Activated CD4-positive, alpha-beta T cell treated with anti-CD3 and anti-CD28 coated beads for 36 hours (primary cell): ENCODE data around the gene PRKN. TPM values are rescaled to one million over a fixed set of nuclear protein-coding genes. Genes with fewer than 3 reads are reported as not detected.
"Not testable (repeated sequence)": the region's sequence is repeated elsewhere in the genome, so short reads cannot be mapped to it uniquely, and the experiment has no call there.

ENCODE experiments used
- ATAC-seq: fragments of 200-7000 bp; cut with Tn5 transposase; one replicate; pipeline ENCODE4 v1.10.0; 2021; ENCODE audit warnings: mild to moderate bottlenecking, moderate library complexity
- CTCF ChIA-PET: fragments of 350-600 bp; sonication (Branson Sonifier 250); formaldehyde crosslinking; loops from one replicate; lab custom pipeline; 2021; ENCODE audit warnings: antibody characterized with exemption; lab: Charles Lee
- POLR2A ChIA-PET: fragments of 350-600 bp; sonication (Branson Sonifier 250); formaldehyde crosslinking; loops from one replicate; lab custom pipeline; 2021; ENCODE audit warnings: antibody characterized with exemption, inconsistent platforms; lab: Charles Lee
- DNase-seq: peaks from one replicate; pipeline ENCODE4 v3.0.0-alpha.2; 2020
- H3K27ac Mint-ChIP-seq: one replicate; pipeline ENCODE4 v1.8.0; 2021; ENCODE audit warnings: mixed read lengths
- H3K27me3 Mint-ChIP-seq: one replicate; pipeline ENCODE4 v1.8.0; 2021; ENCODE audit warnings: mixed read lengths
- H3K36me3 Mint-ChIP-seq: one replicate; pipeline ENCODE4 v1.8.0; 2021; ENCODE audit warnings: low read depth, mixed read lengths
- H3K4me1 Mint-ChIP-seq: one replicate; pipeline ENCODE4 v1.8.0; 2021; ENCODE audit warnings: mixed read lengths
- H3K4me3 Mint-ChIP-seq: one replicate; pipeline ENCODE4 v1.8.0; 2021; ENCODE audit warnings: mild to moderate bottlenecking, moderate library complexity, mixed read lengths
- H3K9me3 Mint-ChIP-seq: one replicate; pipeline ENCODE4 v1.8.0; 2021; ENCODE audit warnings: low read depth, mixed read lengths
- intact Hi-C, 2 experiments: fragments of 100-400 bp; cut with DNase I in 1 of 2; cut with micrococcal nuclease in 1 of 2; formaldehyde crosslinking; loops; one replicate each; pipeline versions ENCODE4 v1.14.2 to v1.15.1; 2022 to 2024; cut with DNase I, micrococcal nuclease
- total RNA-seq, 2 experiments: library from RNA; stranded (reverse); gene quantifications; one replicate each; pipeline ENCODE4 v1.2.3, GENCODE V29; 2021

The PRKN gene
- total RNA-seq, 2 experiments from 2014 or later: 0.56 to 0.87 TPM

DNA sequence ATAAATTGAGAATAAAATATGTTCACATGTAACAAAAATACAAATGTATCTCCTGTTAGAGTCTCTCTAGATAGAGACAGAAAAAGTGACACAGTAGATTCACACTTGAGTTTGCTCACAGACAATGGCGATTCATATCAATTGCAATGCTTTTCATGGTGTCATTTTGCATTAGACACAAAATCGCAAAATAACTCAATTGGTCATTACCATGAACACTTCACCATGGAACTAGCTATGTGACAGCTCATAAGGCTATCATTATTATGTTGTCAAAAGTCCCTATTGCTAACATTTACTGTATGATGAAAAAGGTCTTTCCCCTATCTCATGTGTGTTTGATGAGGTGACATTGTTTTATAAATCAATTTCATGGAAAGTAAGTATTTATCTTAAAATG, 1204.2 kb downstream of the PRKN start:
- POLR2A ChIA-PET: no interaction called here
- no peaks in the 10 kb centered on the region for H3K4me1 Mint-ChIP-seq
- CTCF ChIA-PET: no interaction called here
- no peak for DNase-seq
- H3K27me3 Mint-ChIP-seq: no peaks in the 10 kb centered on the region
- H3K9me3 Mint-ChIP-seq: peaks cover 2% of the 10 kb centered on the region
- no peak overlapping the region for H3K4me3 Mint-ChIP-seq
- intact Hi-C loops: no loop called here
- ATAC-seq: no peak
- H3K36me3 Mint-ChIP-seq: no peaks in the 10 kb centered on the region
- no peak overlapping the region for H3K27ac Mint-ChIP-seq

DNA sequence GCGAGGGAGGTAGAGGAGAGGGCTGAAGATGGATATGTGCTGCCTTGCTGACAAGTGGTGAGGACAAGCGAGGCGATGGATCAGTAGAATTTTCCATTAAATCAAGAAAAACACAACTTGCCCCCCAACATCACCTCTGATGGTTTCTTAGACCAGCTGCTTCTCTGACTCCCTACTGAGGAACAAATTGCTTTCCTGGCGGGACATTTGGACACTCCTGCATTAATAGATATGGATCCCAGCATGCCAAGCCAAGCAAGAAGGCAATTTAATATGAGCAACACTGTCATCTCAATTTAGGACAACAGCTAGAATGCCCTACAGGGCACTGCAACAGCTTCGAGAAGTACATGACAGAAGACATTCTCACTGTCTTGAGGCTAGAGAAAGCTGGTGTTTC, 1205.3 kb downstream of the PRKN start:
- DNase-seq (no peak), ATAC-seq (no peak)
- intact Hi-C loops: no loop called here
- Mint-ChIP-seq H3K36me3 (no peaks in the 10 kb centered on the region), H3K27ac (no peak overlapping the region), H3K27me3 (no peaks in the 10 kb centered on the region), H3K4me1 (no peaks in the 10 kb centered on the region), H3K9me3 (peaks cover 2% of the 10 kb centered on the region), H3K4me3 (no peak overlapping the region)
- POLR2A ChIA-PET: no interaction called here
- CTCF ChIA-PET: no interaction called here

GRCh38 chr6:161511447-161512095, 1216.0 kb downstream of the PRKN start:
- H3K36me3 Mint-ChIP-seq: no peaks in the 10 kb centered on the region
- peaks cover 3% of the 10 kb centered on the region for H3K9me3 Mint-ChIP-seq
- H3K4me3 Mint-ChIP-seq: no peak overlapping the region
- ChIA-PET POLR2A (interaction anchor here (0.6 kb wide), 1 partner anchor 117 kb away, joined by 3 read pairs; no protein-coding TSS in a partner anchor), CTCF (no interaction called here)
- no peaks in the 10 kb centered on the region for H3K4me1 Mint-ChIP-seq
- ATAC-seq (no peak), DNase-seq (no peak)
- intact Hi-C loops: no loop called here
- H3K27me3 Mint-ChIP-seq: no peaks in the 10 kb centered on the region
- no peak overlapping the region for H3K27ac Mint-ChIP-seq

- CTCF ChIA-PET: no interaction called here
- Mint-ChIP-seq H3K27ac (no peak overlapping the region), H3K9me3 (peaks cover 7% of the 10 kb centered on the region), H3K4me3 (no peak overlapping the region), H3K4me1 (no peaks in the 10 kb centered on the region), H3K27me3 (no peaks in the 10 kb centered on the region), H3K36me3 (no peaks in the 10 kb centered on the region)
- DNase-seq (no peak), ATAC-seq (no peak)
- intact Hi-C loops: no loop called here
- POLR2A ChIA-PET: no interaction called here
These were observed 1219.2 kb downstream of the PRKN start for GRCh38 chr6:161508341-161508740.

GRCh38 chr6:161507375-161507774, 1220.2 kb downstream of the PRKN start:
- POLR2A ChIA-PET: no interaction called here
- Mint-ChIP-seq H3K27ac (no peak overlapping the region), H3K9me3 (peaks cover 7% of the 10 kb centered on the region), H3K4me1 (no peaks in the 10 kb centered on the region), H3K4me3 (no peak overlapping the region), H3K27me3 (no peaks in the 10 kb centered on the region), H3K36me3 (no peaks in the 10 kb centered on the region)
- DNase-seq (no peak), ATAC-seq (no peak)
- CTCF ChIA-PET: no interaction called here
- intact Hi-C loops: no loop called here

DNA sequence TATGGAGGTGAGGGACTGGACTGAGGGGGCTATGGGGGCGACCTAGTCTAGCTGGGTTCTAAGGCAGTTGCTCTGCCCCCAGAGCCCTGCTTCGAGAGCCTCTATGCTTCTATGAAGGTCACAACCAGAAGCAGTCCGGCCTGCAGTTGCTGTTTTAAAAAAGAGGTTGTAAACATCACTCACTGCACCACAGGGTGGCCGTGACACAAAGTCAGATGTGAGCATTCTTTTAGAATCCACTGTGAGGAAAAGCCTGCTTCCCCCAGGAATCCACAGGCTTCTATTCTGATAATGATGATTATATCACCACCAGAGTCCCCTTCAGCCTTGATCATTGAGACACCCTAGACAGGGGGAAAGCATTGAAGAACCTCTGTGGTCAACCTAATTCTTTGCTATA, 1224.0 kb downstream of the PRKN start:
- H3K27ac Mint-ChIP-seq: no peak overlapping the region
- H3K9me3 Mint-ChIP-seq: peaks cover 6% of the 10 kb centered on the region
- H3K4me1 Mint-ChIP-seq: no peaks in the 10 kb centered on the region
- no peaks in the 10 kb centered on the region for H3K36me3 Mint-ChIP-seq
- H3K4me3 Mint-ChIP-seq: no peak overlapping the region
- intact Hi-C loops: no loop called here
- no peaks in the 10 kb centered on the region for H3K27me3 Mint-ChIP-seq
- ATAC-seq (no peak), DNase-seq (no peak)
- ChIA-PET POLR2A (no interaction called here), CTCF (no interaction called here)

DNA sequence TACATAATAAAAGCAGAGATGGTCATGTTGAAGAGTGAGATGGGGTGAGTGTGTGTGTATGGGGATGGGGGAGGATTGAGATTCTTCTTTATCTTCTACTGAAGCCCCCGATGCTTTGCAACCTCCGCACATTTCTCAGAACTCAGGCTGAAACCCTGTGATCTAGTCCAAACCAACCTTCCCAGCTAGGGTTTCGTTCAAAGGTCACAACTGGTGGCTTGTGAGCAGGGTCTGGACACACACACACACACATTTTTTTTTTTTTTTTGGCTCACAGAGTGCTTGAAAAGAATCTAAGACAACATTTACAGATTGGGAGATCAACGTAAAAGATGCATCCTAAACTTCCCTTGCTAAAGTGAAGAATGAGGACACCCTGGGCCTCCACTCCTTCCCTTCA, 1228.7 kb downstream of the PRKN start:
- no peaks in the 10 kb centered on the region for H3K36me3 Mint-ChIP-seq
- H3K4me1 Mint-ChIP-seq: no peaks in the 10 kb centered on the region
- no peaks in the 10 kb centered on the region for H3K27me3 Mint-ChIP-seq
- intact Hi-C loops: no loop called here
- no peak overlapping the region for H3K4me3 Mint-ChIP-seq
- H3K9me3 Mint-ChIP-seq: peaks cover 3% of the 10 kb centered on the region
- ATAC-seq (no peak), DNase-seq (no peak)
- POLR2A ChIA-PET: no interaction called here
- CTCF ChIA-PET: interaction anchor here (1.5 kb wide), 1 partner anchor 81 kb away, joined by 4 read pairs; no protein-coding TSS in a partner anchor
- H3K27ac Mint-ChIP-seq: no peak overlapping the region

DNA sequence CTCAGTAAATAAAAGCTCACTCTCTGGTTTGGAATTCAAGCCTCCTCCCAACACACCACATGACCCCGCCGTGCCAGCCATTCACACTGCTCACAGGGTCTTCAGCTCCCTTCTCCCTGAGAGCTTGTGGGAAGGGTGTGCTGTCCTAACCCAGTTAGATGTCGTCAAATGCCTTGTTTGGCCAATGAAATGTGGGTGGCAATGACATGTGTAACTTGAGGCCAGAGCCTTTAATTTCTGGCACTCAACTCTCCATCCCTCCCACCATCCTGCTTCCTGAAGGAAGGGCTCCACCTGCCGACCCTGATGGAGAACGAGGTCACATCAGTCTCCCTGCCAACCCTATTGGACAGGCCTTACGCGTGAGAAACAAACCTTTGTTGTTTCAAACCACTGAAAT, 1229.2 kb downstream of the PRKN start:
- Mint-ChIP-seq H3K27ac (no peak overlapping the region), H3K9me3 (peaks cover 3% of the 10 kb centered on the region), H3K36me3 (no peaks in the 10 kb centered on the region), H3K27me3 (no peaks in the 10 kb centered on the region), H3K4me3 (no peak overlapping the region), H3K4me1 (no peaks in the 10 kb centered on the region)
- intact Hi-C loops: no loop called here
- ChIA-PET POLR2A (no interaction called here), CTCF (interaction anchor here (1.5 kb wide), 1 partner anchor 80 kb away, joined by 4 read pairs; no protein-coding TSS in a partner anchor)
- ATAC-seq: no peak
- peak; percentile 6 for DNase-seq

DNA sequence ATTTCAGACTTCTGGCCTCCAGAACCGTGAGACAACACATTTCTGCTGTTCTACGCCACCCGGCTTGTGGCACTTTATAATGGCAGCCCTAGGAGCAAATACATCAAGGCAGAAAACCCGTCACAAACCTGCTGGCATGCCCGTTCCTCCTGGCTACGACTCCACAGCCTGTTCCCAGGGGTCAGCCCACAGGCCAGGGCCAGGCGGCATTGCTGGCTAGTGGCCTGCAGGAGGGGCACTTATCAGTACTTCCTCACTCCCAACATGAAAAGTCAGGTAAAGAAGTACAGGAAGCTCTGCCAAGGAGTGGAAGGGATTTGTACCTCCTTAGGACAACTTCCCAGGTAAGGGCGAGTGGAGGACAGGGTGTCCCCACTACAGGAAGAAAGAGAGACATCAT, 1230.6 kb downstream of the PRKN start:
- peaks cover 3% of the 10 kb centered on the region for H3K9me3 Mint-ChIP-seq
- no peaks in the 10 kb centered on the region for H3K36me3 Mint-ChIP-seq
- H3K27me3 Mint-ChIP-seq: no peaks in the 10 kb centered on the region
- no peaks in the 10 kb centered on the region for H3K4me1 Mint-ChIP-seq
- ChIA-PET CTCF (no interaction called here), POLR2A (no interaction called here)
- intact Hi-C loops: no loop called here
- H3K4me3 Mint-ChIP-seq: no peak overlapping the region
- H3K27ac Mint-ChIP-seq: no peak overlapping the region
- DNase-seq (no peak), ATAC-seq (no peak)

DNA sequence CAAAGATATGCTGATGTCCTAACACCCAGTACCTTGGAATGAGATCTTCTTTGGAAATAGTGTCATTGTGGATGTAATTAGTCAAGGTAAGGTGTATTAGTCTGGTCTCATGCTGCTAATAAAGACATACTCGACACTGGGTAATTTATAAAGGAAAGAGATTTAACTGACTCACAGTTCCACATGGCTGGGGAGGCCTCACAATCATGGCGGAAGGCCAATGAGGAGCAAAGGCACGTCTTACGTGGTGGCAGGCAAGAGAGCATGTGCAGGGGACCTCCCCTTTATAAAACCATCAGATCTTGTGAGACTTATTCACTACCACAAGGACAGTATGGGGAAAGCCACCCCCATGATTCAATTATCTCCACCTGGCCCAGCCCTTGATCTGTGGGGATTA, 1231.3 kb downstream of the PRKN start:
- ATAC-seq, intact Hi-C loops, H3K36me3 Mint-ChIP-seq, H3K27me3 Mint-ChIP-seq, DNase-seq, H3K4me3 Mint-ChIP-seq, H3K27ac Mint-ChIP-seq, CTCF ChIA-PET, H3K9me3 Mint-ChIP-seq, POLR2A ChIA-PET, H3K4me1 Mint-ChIP-seq: not testable (repeated sequence)

GRCh38 chr6:161494566-161494965, 1233.0 kb downstream of the PRKN start:
- H3K36me3 Mint-ChIP-seq: no peaks in the 10 kb centered on the region
- CTCF ChIA-PET: no interaction called here
- no peak overlapping the region for H3K27ac Mint-ChIP-seq
- peaks cover 6% of the 10 kb centered on the region for H3K9me3 Mint-ChIP-seq
- H3K27me3 Mint-ChIP-seq: no peaks in the 10 kb centered on the region
- DNase-seq (no peak), ATAC-seq (no peak)
- POLR2A ChIA-PET: no interaction called here
- H3K4me1 Mint-ChIP-seq: no peaks in the 10 kb centered on the region
- H3K4me3 Mint-ChIP-seq: no peak overlapping the region
- intact Hi-C loops: no loop called here

DNA sequence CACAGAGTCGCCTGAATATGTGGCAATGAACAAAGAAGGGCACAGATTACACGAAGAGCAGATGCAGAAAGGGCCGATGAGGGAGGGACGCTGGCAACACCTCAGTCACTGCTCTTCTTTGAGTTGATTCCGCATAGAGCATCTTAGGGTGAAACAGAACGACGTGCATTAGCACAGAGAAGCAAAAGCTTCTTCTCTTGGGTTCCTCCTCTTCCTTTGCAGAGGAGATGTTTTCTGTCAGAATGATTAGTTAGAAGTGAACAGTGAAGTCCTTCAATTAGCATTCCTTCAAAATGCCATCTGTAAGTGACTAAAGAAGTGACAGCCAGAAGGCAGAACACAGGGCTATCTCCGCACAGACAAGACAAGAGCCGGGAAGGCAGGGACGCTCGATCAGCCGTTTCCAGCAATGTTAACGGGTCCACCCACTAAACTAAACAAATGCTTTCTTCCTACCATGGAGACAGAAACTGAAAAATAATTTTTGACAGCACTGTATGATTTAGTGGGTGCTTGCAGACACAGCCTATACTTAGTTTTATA, 1233.9 kb downstream of the PRKN start:
- intact Hi-C loops: no loop called here
- POLR2A ChIA-PET: no interaction called here
- Mint-ChIP-seq H3K27ac (no peak overlapping the region), H3K27me3 (no peaks in the 10 kb centered on the region), H3K4me3 (no peak overlapping the region), H3K4me1 (no peaks in the 10 kb centered on the region), H3K36me3 (no peaks in the 10 kb centered on the region), H3K9me3 (peaks cover 6% of the 10 kb centered on the region)
- DNase-seq (no peak), ATAC-seq (no peak)
- CTCF ChIA-PET: no interaction called here
